GM19023 (cell line): Measurements from ENCODE around the gene SLC35A4.
"Not testable (repeated sequence)": the region's sequence is repeated elsewhere in the genome, so short reads cannot be mapped to it uniquely, and the experiment has no call there.

Experiments
- ATAC-seq: cut with Tn5 transposase; IDR thresholded peaks from one replicate; pipeline ENCODE4 v1.9.1; 2021; ENCODE audit warnings: mild to moderate bottlenecking, moderate library complexity; ENCODE audit not compliant: unreplicated experiment

The SLC35A4 gene

GRCh38 chr5:140588311-140589070 is 23.9 kb downstream of the SLC35A4 start:
- no peak for ATAC-seq

DNA sequence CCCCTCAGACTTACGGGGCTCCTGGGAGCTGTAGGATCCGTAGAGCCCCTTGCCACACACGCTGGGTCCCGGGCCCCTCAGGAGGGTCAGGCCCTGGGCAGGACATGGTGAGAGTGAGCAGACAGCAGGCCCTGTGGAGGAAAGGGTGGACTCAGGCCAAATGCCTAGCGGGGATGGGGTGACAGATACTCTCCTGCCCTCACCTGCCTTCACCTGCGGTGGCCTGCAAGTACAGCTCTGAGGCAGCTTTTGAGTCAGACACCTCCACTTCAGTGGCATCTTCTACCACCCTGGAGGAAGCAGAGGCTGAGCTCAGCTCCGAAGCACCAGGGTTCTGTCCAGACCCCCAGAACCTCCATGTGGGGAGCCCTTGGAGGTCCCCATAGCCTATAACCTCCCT is 26.2 kb downstream of the SLC35A4 start:
- no peak for ATAC-seq

DNA sequence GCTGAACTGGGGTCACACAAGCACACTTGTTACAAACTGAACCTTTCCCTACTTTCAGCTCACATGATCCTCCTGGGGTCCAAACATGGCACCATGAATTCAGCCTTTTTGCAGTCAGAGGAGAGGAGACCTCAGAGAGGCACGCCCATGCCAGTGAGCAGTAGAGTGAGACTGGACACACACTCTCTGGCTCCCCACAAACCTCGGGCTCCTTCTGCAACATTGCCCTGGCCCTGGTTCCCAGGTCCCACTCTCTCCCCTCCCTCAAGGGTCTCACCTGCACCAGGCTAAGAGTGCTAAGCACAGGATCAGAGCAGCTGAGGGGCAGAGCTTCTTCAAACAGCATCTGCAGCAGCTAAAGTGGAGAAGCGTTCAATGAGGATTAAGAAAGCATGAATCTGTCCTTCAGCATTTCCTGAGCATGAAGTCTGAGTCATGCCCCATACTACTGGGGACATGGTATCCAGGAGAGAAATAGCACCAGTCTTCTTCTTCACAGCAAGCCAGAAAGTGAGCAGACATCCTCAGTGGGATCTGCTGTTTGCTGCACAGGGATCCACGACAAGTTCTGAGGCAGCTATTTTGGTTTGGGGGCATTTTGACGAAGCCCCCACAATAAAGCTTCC is 27.2 kb downstream of the SLC35A4 start:
- ATAC-seq, result no peak

GRCh38 chr5:140593070-140593469 is 28.4 kb downstream of the SLC35A4 start:
- not testable (repeated sequence) for ATAC-seq

GRCh38 chr5:140594169-140594568 is 29.5 kb downstream of the SLC35A4 start:
- ATAC-seq, result no peak

DNA sequence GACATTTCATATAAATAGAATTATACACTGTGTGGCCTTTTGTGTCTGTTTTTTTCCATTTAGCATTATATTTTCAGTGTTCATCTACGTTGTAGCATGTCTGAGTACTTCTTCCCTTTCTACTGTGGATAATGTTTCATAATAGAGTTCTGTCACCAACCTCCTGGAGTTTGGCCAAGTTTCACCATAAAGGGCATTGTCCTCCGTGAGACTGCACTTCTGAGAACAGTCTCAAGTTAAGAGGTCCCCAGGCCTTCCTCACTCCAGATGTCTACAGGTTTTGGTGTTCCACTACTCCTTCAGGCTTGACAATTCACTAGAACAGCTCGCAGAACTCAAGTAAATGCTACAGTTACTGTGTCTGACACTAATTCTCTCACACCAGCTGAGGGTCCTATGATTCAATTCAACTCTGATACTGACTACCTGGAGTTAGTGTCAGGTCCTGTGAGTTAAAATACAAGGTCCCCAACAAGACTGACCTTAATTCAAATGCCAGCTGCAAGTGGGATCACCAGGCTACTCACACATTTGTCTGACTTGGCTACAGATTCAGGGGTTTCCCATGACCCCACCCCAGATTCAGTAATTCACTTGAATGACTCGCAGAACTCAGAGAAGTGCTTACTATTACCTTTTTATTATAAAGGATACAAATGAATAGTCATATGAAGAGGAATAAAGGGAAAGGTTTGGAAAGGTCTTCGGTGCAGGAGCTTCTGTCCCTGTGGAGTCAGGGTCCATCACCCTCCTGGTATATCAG is 31.1 kb downstream of the SLC35A4 start:
- no peak for ATAC-seq

DNA sequence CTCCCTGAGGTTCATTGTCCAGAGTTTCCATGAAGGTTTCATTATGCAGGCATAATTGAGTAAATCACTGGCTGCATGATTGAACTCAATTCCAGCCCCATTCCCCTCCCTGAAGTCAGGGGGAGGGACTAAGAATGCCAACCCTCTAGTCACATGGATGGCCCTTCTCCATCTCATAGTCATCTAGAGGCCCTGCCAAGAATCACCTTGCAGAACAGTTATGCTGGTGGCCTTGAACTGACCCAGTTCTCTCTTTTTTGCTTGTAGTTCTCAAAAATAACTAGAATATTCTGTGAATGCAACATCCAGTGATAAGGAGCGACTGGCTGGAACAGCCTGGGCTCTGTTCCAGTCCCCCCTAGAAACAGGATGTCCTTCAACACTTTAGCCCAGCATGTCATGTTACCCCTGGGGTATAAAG is 31.7 kb downstream of the SLC35A4 start:
- no peak for ATAC-seq

DNA sequence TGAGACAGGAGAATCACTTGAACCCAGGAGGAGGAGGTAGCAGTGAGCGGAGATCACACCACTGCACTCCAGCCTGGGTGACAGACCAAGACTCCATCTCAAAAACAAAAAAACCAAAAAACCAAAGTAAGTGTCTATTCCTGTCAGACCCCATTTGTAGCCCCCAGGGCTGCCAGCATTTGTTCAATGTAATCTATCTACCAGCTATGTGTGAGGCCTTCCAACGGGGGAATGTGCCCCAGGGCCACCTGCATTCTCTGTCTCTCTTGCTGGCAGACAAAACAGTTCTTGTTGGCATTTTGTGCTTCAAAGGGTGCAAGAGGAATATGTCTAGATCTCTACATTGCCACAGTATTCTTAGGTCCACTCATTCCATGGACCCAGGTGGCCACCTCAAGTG is 34.2 kb downstream of the SLC35A4 start:
- ATAC-seq, result no peak

DNA sequence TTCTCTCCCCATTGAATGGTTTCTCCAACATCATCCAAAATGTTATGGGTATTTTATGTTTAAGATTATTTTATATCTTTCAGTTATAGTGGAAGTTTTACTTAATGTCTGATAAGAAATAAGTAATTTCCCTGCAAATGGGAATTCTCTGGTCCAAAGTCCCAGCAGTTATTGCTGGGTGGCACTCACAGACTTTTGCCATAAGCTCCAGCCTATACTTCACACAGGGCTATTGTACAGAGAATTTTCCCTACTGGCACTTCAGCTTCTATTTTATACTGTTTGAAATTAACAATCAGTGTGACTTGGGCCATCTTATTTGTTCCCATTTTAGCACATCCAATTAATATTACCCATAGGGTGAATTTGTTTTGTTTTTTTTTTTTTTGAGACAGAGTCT is 35.5 kb downstream of the SLC35A4 start:
- ATAC-seq, result no peak

DNA sequence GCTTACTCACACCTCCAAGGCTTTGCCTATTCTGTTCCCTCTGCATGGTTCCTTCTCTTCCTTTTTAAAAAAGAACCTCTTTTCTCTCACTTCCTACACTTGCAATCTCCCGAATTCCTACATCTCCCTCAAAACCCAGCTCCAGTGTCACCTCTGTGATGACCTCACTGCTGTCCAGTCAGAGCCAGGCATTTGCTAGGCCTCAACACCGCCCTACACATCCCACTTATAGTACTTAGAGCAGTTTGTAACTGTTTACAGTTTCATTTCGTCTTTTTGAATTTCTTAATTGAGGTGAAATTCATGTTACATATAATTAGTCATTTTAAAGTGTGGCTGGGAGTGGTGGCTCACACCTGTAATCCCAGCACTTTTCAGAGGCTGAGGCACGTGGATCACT is 37.5 kb downstream of the SLC35A4 start:
- no peak for ATAC-seq

- not testable (repeated sequence) for ATAC-seq
Observed at GRCh38 chr5:140603446-140603698, 38.7 kb downstream of the SLC35A4 start.

- ATAC-seq, result no peak
Observed at GRCh38 chr5:140603734-140604133, 39.1 kb downstream of the SLC35A4 start.

- no peak for ATAC-seq
Observed at GRCh38 chr5:140605879-140606278, 41.3 kb downstream of the SLC35A4 start.

- no peak for ATAC-seq
Observed at GRCh38 chr5:140607031-140607430, 42.4 kb downstream of the SLC35A4 start.

- no peak for ATAC-seq
Observed at GRCh38 chr5:140608722-140609121, 44.1 kb downstream of the SLC35A4 start.

DNA sequence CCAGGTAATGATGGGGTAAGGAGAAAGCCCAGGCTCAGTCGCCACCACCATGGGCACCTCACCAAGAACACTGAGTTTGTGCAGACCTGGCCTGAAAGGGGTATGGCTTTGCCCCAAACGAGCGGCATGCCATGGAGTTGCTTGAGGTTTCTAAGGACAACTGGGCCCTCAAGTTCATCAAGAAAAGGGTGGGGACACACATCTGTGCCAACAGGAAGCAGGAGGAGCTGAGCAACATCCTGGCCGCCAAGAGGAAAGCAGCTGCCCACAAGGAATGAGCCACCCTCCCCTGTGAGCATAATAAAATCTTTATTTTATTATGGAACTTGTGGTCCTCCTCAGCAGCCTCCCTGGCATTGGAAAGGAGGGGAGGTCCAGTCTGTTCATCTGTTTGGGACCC is 44.5 kb downstream of the SLC35A4 start:
- no peak for ATAC-seq

DNA sequence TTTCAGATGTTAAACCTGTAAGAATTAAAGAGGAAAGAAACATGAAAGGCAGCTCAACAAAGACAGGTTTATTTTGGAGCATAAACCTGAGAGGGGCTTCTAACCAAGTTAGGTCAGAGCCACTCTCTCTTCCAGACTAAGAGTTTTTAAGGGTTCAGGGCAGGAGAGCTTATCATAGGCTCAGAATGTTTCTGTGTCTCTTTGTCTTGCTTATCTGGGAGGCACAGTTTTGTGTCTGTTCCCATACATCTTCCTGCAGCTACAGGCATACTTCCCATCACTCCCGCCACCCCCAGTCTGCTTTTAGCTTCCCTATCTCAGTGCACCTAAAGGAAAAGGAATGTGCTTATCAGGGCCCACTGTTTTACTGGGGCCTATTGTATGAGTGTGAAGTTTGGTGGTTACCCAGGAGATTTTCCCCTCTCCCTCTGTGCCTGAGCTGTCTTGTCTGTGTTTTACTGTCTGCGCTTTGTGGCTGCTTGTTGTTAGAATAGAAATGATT is 46.4 kb downstream of the SLC35A4 start:
- ATAC-seq, result no peak
